NCI-H1930 (cell line): Measurements from ENCODE around the gene SF3A2.

Experiments used
- DNase-seq, 2 experiments: peaks; one replicate each; lab custom pipeline; 2025; lab: John Stamatoyannopoulos, UW

SF3A2 gene

DNA sequence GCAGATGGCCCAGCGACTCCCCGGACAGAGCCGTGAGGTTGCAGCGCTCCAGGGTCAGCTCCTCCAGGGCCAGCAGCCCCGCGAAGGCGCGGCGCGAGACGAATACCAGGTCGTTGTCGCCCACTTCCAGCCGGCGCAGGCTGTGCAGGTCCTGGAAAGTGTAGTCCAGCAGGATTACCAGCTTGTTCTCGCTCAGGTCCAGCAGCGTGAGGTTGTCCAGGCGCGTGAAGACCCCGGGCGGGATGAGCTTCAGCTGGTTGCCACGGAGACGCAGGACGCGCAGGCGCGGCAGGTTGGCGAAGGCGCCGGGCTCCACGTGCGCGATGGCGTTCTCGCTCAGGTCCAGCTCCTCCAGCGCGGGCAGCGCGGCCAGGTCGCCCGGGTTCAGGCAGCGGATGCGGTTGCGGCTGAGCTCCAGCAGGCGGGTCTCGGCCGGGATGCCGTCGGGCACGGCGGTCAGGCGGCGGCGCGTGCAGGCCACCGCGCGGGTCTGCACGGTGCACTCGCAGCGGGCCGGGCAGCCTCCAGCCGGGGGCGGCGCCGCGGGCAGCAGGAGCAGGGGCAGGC is 54.6 kb downstream of the SF3A2 start:
- peak; percentile 28 to 39 for DNase-seq

DNA sequence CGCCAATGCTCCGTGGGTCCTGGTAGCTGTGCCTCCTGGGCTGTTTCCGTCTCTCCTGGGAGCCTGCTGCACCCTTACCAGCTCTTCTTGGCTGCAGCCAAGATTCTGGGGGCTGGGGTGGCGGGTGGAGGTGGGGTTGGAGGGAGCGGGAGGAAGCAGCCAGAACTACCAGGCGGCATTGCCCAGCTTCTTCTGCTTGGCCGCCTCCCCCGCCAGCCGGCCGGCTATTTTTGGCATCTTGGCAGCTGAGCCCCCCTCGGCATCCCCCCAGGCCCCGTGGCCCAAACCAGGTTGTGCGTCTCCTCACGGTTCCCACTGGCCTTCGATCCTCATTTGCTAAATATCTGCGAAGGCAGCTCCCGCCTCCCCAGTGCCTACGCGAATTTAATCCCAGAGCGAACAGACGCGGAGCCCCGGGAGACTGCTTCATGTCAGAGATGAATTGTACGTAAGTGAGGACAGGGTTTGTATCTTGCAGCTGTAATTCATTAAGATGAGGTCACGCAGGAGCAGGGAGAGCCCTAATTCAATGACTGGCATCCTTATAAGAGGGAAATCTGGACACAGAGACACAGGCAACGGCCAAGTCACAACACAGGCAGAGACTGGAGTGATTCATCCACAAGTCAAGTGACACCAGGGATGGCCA is 58.2 kb downstream of the SF3A2 start:
- no peak for DNase-seq

DNA sequence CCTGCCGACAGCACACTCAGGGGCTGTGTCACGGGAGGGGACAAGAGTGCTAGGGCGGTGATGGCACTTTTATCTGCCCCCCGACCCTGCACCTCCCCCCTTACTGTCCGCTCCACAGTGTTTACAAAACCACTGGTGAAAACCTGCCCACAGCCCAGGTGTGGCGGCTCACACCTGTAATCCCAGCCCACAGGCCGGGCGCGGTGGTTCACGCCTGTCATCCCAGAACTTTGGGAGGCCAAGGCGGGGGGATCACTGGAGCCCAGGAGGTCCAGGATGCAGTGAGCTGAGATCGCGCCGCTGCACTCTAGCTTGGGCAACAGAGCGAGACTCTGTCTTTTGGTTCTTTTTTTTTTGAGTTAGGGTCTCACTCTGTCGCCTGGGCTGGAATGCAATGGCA is 59.5 kb downstream of the SF3A2 start:
- DNase-seq, result no peak
